Activated T-cell treated with anti-CD3 and anti-CD28 coated beads, Interleukin-2, amount 50 U/mL, for 4 hours (primary cell): ENCODE measurements around the gene CDH6. TPM values are rescaled to one million over a fixed set of nuclear protein-coding genes. Genes with fewer than 3 reads are reported as not detected.

Source experiments
- ATAC-seq, 2 donors: fragments of 200-7000 bp; cut with Tn5 transposase; one replicate each; pipeline ENCODE4 v1.10.0; 2021
- DNase-seq: peaks from one replicate; pipeline ENCODE4 v3.0.0-alpha.2; 2020
- H3K27me3 Mint-ChIP-seq: one replicate; pipeline ENCODE4 v1.8.0; 2021; ENCODE audit warnings: low read depth, mixed read lengths
- H3K36me3 Mint-ChIP-seq: one replicate; pipeline ENCODE4 v1.8.0; 2022; ENCODE audit warnings: mixed read lengths; ENCODE audit not compliant: insufficient read depth
- H3K4me1 Mint-ChIP-seq: one replicate; pipeline ENCODE4 v1.8.0; 2021; ENCODE audit warnings: low read depth, mixed read lengths
- H3K4me3 Mint-ChIP-seq: one replicate; pipeline ENCODE4 v1.8.0; 2021; ENCODE audit warnings: mild to moderate bottlenecking, moderate library complexity, mixed read lengths
- H3K9me3 Mint-ChIP-seq: one replicate; pipeline ENCODE4 v1.8.0; 2021; ENCODE audit warnings: mixed read lengths
- total RNA-seq, 3 donors: library from RNA; stranded (reverse); gene quantifications; one replicate each; pipeline ENCODE4 v1.2.1, GENCODE V29; 2021

Gene CDH6
- total RNA-seq, 3 donors from 2014 or later: not detected

GRCh38 chr5:31186672-31187267 is 6.7 kb upstream of the CDH6 start:
- DNase-seq: no peak
- no peak for ATAC-seq
- peaks cover under 1% of the 10 kb centered on the region for H3K27me3 Mint-ChIP-seq
- H3K36me3 Mint-ChIP-seq: no peaks in the 10 kb centered on the region
- no peak overlapping the region for H3K4me3 Mint-ChIP-seq
- no peaks in the 10 kb centered on the region for H3K4me1 Mint-ChIP-seq
- H3K9me3 Mint-ChIP-seq: no peaks in the 10 kb centered on the region

GRCh38 chr5:31187591-31187990 is 5.9 kb upstream of the CDH6 start:
- Mint-ChIP-seq H3K27me3 (peaks cover 5% of the 10 kb centered on the region), H3K4me1 (no peaks in the 10 kb centered on the region), H3K36me3 (no peaks in the 10 kb centered on the region), H3K4me3 (no peak overlapping the region), H3K9me3 (no peaks in the 10 kb centered on the region)
- DNase-seq: no peak
- ATAC-seq: no peak

- no peak for DNase-seq
- Mint-ChIP-seq H3K27me3 (peaks cover 38% of the 10 kb centered on the region), H3K4me3 (no peak overlapping the region), H3K4me1 (peaks cover 9% of the 10 kb centered on the region), H3K9me3 (no peaks in the 10 kb centered on the region), H3K36me3 (no peaks in the 10 kb centered on the region)
- no peak for ATAC-seq
Observed at GRCh38 chr5:31192442-31192841, 1.0 kb upstream of the CDH6 start.

DNA sequence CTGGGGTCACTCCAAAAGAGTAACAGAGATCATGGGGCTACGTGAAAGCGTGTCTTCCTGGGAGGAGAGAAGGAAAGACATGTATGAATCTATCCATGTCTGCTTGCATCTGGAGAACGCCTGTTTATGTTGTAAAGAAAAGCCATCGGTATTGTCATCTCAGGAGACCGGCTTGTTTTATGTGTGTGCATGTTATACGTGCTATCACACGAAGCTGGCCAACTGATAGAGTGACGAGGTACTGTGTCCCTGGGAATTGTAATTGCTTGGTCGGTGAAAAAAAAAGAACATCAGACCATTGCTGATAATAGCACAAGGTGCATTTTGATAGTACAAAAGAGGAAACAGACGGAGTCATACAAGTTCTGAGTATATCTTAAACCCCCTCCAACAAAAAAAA is 370 bp upstream of the CDH6 start:
- Mint-ChIP-seq H3K27me3 (peaks cover 40% of the 10 kb centered on the region), H3K36me3 (no peaks in the 10 kb centered on the region), H3K9me3 (no peaks in the 10 kb centered on the region), H3K4me3 (no peak overlapping the region), H3K4me1 (peaks cover 9% of the 10 kb centered on the region)
- ATAC-seq (no peak), DNase-seq (no peak)

- Mint-ChIP-seq H3K4me3 (no peak overlapping the region), H3K36me3 (no peaks in the 10 kb centered on the region), H3K4me1 (peaks cover 9% of the 10 kb centered on the region), H3K9me3 (no peaks in the 10 kb centered on the region), H3K27me3 (peaks cover 40% of the 10 kb centered on the region)
- ATAC-seq (no peak), DNase-seq (no peak)
Observed at GRCh38 chr5:31194468-31194813, 955 bp downstream of the CDH6 start.

GRCh38 chr5:31194892-31195555 is 1.5 kb downstream of the CDH6 start:
- H3K27me3 Mint-ChIP-seq: peaks cover 40% of the 10 kb centered on the region

GRCh38 chr5:31196309-31196708 is 2.8 kb downstream of the CDH6 start:
- ATAC-seq (no peak), DNase-seq (no peak)
- H3K36me3 Mint-ChIP-seq: no peaks in the 10 kb centered on the region
- no peak overlapping the region for H3K4me3 Mint-ChIP-seq
- H3K27me3 Mint-ChIP-seq: peaks cover 40% of the 10 kb centered on the region
- H3K9me3 Mint-ChIP-seq: no peaks in the 10 kb centered on the region
- H3K4me1 Mint-ChIP-seq: peaks cover 9% of the 10 kb centered on the region

More at GRCh38 chr5:31194892-31195555, 1.5 kb downstream of the CDH6 start:
- DNase-seq (no peak), ATAC-seq (no peak)
- Mint-ChIP-seq H3K4me3 (no peak overlapping the region), H3K4me1 (peaks cover 9% of the 10 kb centered on the region), H3K36me3 (no peaks in the 10 kb centered on the region), H3K9me3 (no peaks in the 10 kb centered on the region)

- ATAC-seq: no peak
- no peaks in the 10 kb centered on the region for H3K36me3 Mint-ChIP-seq
- no peaks in the 10 kb centered on the region for H3K9me3 Mint-ChIP-seq
- H3K4me1 Mint-ChIP-seq: peaks cover 9% of the 10 kb centered on the region
- H3K27me3 Mint-ChIP-seq: peaks cover 37% of the 10 kb centered on the region
- H3K4me3 Mint-ChIP-seq: no peak overlapping the region
- DNase-seq: no peak
Observed at GRCh38 chr5:31197183-31197582, 3.7 kb downstream of the CDH6 start.

DNA sequence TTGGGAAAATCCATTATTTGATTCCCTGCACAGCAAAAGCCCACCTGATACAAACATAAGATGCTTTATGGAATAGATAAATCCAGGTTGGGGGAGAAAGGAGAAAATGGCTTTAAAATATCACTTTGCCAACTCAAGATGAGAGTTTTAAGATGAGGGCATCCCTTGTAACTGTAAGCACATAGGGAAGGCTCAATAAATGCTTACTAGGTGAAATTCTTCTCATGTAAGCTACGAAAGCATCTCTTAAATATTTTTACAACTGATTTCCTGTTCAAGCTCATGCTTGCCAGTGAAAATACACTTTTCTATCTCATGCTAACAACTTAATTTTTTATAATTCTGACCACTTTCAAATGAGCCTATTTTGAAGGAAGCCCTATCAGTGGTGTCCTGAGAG is 11.5 kb downstream of the CDH6 start:
- ATAC-seq: no peak
- H3K27me3 Mint-ChIP-seq: no peaks in the 10 kb centered on the region
- DNase-seq: no peak
- H3K9me3 Mint-ChIP-seq: no peaks in the 10 kb centered on the region
- no peak overlapping the region for H3K4me3 Mint-ChIP-seq
- H3K36me3 Mint-ChIP-seq: no peaks in the 10 kb centered on the region
- no peaks in the 10 kb centered on the region for H3K4me1 Mint-ChIP-seq

- no peaks in the 10 kb centered on the region for H3K27me3 Mint-ChIP-seq
- H3K9me3 Mint-ChIP-seq: no peaks in the 10 kb centered on the region
- H3K4me1 Mint-ChIP-seq: no peaks in the 10 kb centered on the region
- ATAC-seq: no peak
- no peaks in the 10 kb centered on the region for H3K36me3 Mint-ChIP-seq
- no peak overlapping the region for H3K4me3 Mint-ChIP-seq
- DNase-seq: no peak
Observed at GRCh38 chr5:31208043-31208442, 14.6 kb downstream of the CDH6 start.

DNA sequence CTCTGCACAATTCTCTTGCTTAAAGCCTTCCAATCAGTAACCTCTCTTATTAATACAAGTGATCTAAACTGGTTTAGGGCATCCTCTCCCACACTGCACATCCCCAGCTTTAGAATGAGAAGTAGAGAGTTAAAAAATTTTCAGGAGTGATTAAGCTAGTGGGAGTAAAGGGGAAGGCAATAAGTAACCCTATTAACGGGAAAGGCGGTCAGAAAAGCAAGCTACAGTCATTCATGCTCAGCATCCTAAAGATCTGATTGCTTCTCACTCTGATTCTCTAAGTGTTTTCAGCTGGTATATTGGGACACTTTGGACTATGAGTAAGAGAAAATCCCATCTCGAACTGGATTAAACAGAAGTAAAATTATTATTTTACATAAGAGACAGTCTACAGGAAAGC is 15.8 kb downstream of the CDH6 start:
- DNase-seq: no peak
- no peaks in the 10 kb centered on the region for H3K36me3 Mint-ChIP-seq
- no peak for ATAC-seq
- H3K4me1 Mint-ChIP-seq: no peaks in the 10 kb centered on the region
- H3K4me3 Mint-ChIP-seq: no peak overlapping the region
- H3K27me3 Mint-ChIP-seq: no peaks in the 10 kb centered on the region
- no peaks in the 10 kb centered on the region for H3K9me3 Mint-ChIP-seq

GRCh38 chr5:31211098-31211497 is 17.6 kb downstream of the CDH6 start:
- no peaks in the 10 kb centered on the region for H3K36me3 Mint-ChIP-seq
- H3K4me1 Mint-ChIP-seq: no peaks in the 10 kb centered on the region
- no peak overlapping the region for H3K4me3 Mint-ChIP-seq
- H3K9me3 Mint-ChIP-seq: no peaks in the 10 kb centered on the region
- ATAC-seq (no peak), DNase-seq (no peak)
- H3K27me3 Mint-ChIP-seq: no peaks in the 10 kb centered on the region

- Mint-ChIP-seq H3K27me3 (no peaks in the 10 kb centered on the region), H3K9me3 (no peaks in the 10 kb centered on the region), H3K4me3 (no peak overlapping the region), H3K4me1 (no peaks in the 10 kb centered on the region), H3K36me3 (no peaks in the 10 kb centered on the region)
- DNase-seq: no peak
- no peak for ATAC-seq
Observed at GRCh38 chr5:31213257-31213656, 19.8 kb downstream of the CDH6 start.

DNA sequence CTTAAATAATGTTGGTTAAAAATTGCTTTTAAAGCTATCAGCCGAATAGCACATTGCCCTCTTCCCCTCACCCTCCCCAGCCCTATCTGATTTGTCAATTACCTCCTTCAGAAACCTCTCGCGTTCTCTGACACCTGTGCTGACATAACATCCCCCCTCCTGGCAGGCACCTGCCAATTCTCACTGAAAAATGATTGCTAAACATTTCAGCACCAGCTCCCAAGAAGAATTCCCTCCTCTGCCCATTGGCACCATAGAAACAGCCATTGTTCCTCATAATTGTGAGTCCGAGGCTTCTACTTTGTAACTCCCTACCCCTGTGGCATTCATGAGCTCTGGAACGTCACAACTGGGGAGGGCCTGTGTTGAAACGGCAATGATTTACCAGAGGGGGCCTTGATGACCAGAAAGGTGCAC is 20.2 kb downstream of the CDH6 start:
- DNase-seq: no peak
- Mint-ChIP-seq H3K4me1 (no peaks in the 10 kb centered on the region), H3K9me3 (no peaks in the 10 kb centered on the region), H3K27me3 (no peaks in the 10 kb centered on the region), H3K36me3 (no peaks in the 10 kb centered on the region), H3K4me3 (no peak overlapping the region)
- no peak for ATAC-seq

- Mint-ChIP-seq H3K27me3 (no peaks in the 10 kb centered on the region), H3K4me1 (no peaks in the 10 kb centered on the region), H3K9me3 (no peaks in the 10 kb centered on the region), H3K4me3 (no peak overlapping the region), H3K36me3 (no peaks in the 10 kb centered on the region)
- no peak for ATAC-seq
- DNase-seq: no peak
Observed at GRCh38 chr5:31214229-31214628, 20.7 kb downstream of the CDH6 start.
